ENCODE results near the gene ST7.

- TF ChIP-seq, protein P1, sequence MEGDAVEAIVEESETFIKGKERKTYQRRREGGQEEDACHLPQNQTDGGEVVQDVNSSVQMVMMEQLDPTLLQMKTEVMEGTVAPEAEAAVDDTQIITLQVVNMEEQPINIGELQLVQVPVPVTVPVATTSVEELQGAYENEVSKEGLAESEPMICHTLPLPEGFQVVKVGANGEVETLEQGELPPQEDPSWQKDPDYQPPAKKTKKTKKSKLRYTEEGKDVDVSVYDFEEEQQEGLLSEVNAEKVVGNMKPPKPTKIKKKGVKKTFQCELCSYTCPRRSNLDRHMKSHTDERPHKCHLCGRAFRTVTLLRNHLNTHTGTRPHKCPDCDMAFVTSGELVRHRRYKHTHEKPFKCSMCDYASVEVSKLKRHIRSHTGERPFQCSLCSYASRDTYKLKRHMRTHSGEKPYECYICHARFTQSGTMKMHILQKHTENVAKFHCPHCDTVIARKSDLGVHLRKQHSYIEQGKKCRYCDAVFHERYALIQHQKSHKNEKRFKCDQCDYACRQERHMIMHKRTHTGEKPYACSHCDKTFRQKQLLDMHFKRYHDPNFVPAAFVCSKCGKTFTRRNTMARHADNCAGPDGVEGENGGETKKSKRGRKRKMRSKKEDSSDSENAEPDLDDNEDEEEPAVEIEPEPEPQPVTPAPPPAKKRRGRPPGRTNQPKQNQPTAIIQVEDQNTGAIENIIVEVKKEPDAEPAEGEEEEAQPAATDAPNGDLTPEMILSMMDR (conservative IDR thresholded peaks at IDR 0.05; ENCODE audit: low read length) = no peak
- TF ChIP-seq EZH2phosphoT487 (IDR thresholded peaks at IDR 0.05; ENCODE audit: borderline replicate concordance) = no peak
These were observed 131.0 kb downstream of the ST7 start for GRCh38 chr7:117084286-117084685.
